NCI-H1436 (cell line): ENCODE results near the gene TST.
A peak's percentile ranks its signal among the peaks of the same experiment; 100 is the strongest.

ENCODE experiments used
- DNase-seq: peaks from one replicate; lab custom pipeline; 2025; lab: John Stamatoyannopoulos, UW

The TST gene

GRCh38 chr22:37053310-37054055 is 34.2 kb upstream of the TST start:
- no peak for DNase-seq

GRCh38 chr22:37052386-37053309 is 33.4 kb upstream of the TST start:
- DNase-seq, result no peak

- peak; percentile 69 for DNase-seq
These were observed 32.4 kb upstream of the TST start, which contains the start of gene KCTD17 for GRCh38 chr22:37051391-37052385. KCTD17 (plus strand) TSS chr22:37051742; CDS start chr22:37051761, 19 bp downstream.

- DNase-seq, result no peak
These were observed 31.7 kb upstream of the TST start for GRCh38 chr22:37050913-37051312.

GRCh38 chr22:37049224-37049623 is 30.0 kb upstream of the TST start:
- no peak for DNase-seq

- no peak for DNase-seq
These were observed 28.9 kb upstream of the TST start for GRCh38 chr22:37048133-37048532.

GRCh38 chr22:37047006-37047405 is 27.8 kb upstream of the TST start:
- no peak for DNase-seq

- DNase-seq, result no peak
These were observed 27.3 kb upstream of the TST start for GRCh38 chr22:37046589-37046988.

- DNase-seq, result no peak
These were observed 26.7 kb upstream of the TST start for GRCh38 chr22:37045958-37046357.

- DNase-seq, result no peak
These were observed 25.7 kb upstream of the TST start for GRCh38 chr22:37044634-37045625.

- peak; percentile 71 for DNase-seq
These were observed 24.7 kb upstream of the TST start for GRCh38 chr22:37043828-37044538.

- DNase-seq, result no peak
These were observed 24.1 kb upstream of the TST start for GRCh38 chr22:37043209-37043827.

GRCh38 chr22:37039466-37039865 is 20.2 kb upstream of the TST start:
- no peak for DNase-seq

- DNase-seq, result no peak
These were observed 18.4 kb upstream of the TST start for GRCh38 chr22:37037669-37038068.

- DNase-seq, result no peak
These were observed 17.6 kb upstream of the TST start for GRCh38 chr22:37036655-37037377.

GRCh38 chr22:37033605-37034430 is 14.6 kb upstream of the TST start:
- no peak for DNase-seq

GRCh38 chr22:37032535-37033460 is 13.6 kb upstream of the TST start:
- DNase-seq, result no peak
